Measurements from ENCODE around the gene FADD. TPM values are rescaled to one million over a fixed set of nuclear protein-coding genes. Genes with fewer than 3 reads are reported as not detected.

Gene FADD, protein sequence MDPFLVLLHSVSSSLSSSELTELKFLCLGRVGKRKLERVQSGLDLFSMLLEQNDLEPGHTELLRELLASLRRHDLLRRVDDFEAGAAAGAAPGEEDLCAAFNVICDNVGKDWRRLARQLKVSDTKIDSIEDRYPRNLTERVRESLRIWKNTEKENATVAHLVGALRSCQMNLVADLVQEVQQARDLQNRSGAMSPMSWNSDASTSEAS
- total RNA-seq, result 24.5 TPM

DNA sequence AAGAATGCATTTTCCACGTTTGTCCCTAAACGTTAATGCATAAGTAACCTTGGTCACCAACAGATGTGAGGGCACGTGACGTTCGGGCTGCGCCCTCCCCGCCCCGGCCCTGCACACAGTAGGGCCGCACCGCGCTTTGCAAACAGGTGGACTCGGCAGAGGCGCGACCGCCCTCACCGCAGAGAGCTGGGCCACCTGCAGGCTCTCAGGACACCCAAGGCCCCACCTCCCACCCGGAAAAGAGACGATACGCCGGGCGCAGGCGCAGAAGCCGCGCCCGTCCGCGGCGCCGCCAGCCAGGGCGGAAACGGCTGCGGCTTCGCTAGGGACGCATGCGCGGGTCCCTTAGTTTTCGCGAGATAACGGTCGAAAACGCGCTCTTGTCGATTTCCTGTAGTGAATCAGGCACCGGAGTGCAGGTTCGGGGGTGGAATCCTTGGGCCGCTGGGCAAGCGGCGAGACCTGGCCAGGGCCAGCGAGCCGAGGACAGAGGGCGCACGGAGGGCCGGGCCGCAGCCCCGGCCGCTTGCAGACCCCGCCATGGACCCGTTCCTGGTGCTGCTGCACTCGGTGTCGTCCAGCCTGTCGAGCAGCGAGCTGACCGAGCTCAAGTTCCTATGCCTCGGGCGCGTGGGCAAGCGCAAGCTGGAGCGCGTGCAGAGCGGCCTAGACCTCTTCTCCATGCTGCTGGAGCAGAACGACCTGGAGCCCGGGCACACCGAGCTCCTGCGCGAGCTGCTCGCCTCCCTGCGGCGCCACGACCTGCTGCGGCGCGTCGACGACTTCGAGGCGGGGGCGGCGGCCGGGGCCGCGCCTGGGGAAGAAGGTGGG is at the start of gene FADD:
TSS of gene FADD (plus strand) at position 377 of the 831 bp plus-strand sequence. CDS start at position 541, 164 bp downstream.
- peak within 1 kb of the TSS; percentile 82 to 98 (median 94) for H3K4me3 ChIP-seq (ENCODE audit: low read length in 3 of 3)
- H3K4me1 ChIP-seq (ENCODE audit: control insufficient read depth in 3 of 3, insufficient read depth in 3 of 3, low read length in 3 of 3), result peaks cover 18 to 29% (median 23%) of the 10 kb centered on the region in 3 donors
- peak within 1 kb of the TSS; percentile 90 to 98 (median 95) for H3K9ac ChIP-seq (ENCODE audit: low read depth in 1 of 3, low read length in 3 of 3)
- H3K27me3 ChIP-seq (ENCODE audit: control insufficient read depth in 3 of 3, insufficient read depth in 3 of 3, low read length in 3 of 3), result no peaks in the 10 kb centered on the region
- peak within 1 kb of the TSS; percentile 70 for H3K27ac ChIP-seq (ENCODE audit: low read depth, low read length)
- H3K9me3 ChIP-seq (ENCODE audit: control insufficient read depth in 3 of 3, low read length in 3 of 3), result no peaks in the 10 kb centered on the region
- H3K36me3 ChIP-seq (ENCODE audit: control insufficient read depth in 3 of 3, insufficient read depth in 3 of 3, low read length in 3 of 3), result peaks cover 21 to 25% (median 23%) of the 10 kb centered on the region in 3 donors

DNA sequence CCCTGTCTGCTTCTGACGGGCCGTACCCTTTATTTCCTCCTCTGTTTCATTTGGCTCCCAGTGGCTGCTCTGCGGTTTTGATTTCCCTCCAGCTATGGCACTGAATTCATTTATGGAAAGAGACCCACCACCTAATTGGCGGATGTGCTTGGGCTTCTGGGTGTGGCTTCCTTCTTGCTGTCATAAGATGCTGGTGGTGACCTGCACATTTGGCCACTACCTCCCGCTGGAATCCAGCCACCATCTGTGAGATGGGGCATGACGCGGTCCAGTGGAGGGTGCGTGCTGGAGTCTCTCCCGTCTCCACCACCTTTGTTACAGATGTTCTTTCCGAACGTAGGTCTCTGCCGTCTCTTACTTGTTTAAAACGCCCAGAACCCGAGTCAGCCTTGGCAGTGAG is 47.7 kb upstream of the FADD start:
- Histone ChIP-seq H3K27me3 (ENCODE audit: control insufficient read depth in 3 of 3, insufficient read depth in 3 of 3, low read length in 3 of 3) (peaks cover 0 to 9% (median 4%) of the 10 kb centered on the region in 3 donors), H3K27ac (ENCODE audit: low read depth, low read length) (no peak overlapping the region), H3K9me3 (ENCODE audit: control insufficient read depth in 3 of 3, low read length in 3 of 3) (no peaks in the 10 kb centered on the region), H3K36me3 (ENCODE audit: control insufficient read depth in 3 of 3, insufficient read depth in 3 of 3, low read length in 3 of 3) (peaks cover 0 to 2% (median 0%) of the 10 kb centered on the region in 3 donors), H3K4me3 (ENCODE audit: low read length in 3 of 3) (no peak overlapping the region), H3K9ac (ENCODE audit: low read depth in 1 of 3, low read length in 3 of 3) (no peak overlapping the region), H3K4me1 (ENCODE audit: control insufficient read depth in 3 of 3, insufficient read depth in 3 of 3, low read length in 3 of 3) (no peaks in the 10 kb centered on the region)

DNA sequence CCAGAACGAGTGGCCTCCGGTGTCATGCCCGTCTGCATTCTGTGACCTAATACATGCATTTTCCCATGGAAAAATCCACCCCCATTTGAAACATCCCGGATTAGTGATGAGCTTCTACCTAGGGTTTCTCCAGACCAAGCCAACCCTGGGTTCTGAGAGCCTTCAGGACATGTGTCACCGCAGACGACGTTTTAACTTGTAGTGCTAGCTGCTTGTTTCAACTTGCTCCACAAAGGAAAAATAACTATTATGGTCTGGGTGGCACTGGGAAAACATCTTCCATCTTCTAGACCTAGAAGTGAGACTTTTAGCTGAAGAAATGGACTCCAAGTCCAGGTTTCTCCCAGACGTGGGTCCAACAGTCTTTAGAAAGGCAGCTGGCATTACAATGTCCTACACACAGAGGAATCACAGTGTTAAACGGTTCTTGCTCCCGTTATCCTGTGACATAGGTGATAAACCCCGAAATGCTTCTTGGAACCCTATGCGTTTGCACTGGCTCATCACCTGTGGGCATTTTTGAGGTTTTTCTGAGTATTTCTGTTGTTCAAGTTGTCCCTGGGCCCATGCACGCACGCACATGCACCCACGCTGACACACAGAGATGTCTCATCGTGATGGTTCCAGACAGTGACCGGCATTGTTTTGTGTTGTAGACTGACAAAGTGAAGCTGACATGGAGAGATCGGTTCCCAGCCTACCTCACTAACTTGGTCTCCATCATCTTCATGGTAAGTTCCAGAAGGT is 46.6 kb upstream of the FADD start:
- peaks cover 0 to 2% (median 2%) of the 10 kb centered on the region in 3 donors for H3K36me3 ChIP-seq (ENCODE audit: control insufficient read depth in 3 of 3, insufficient read depth in 3 of 3, low read length in 3 of 3)
- H3K9ac ChIP-seq (ENCODE audit: low read depth in 1 of 3, low read length in 3 of 3), result no peak overlapping the region
- H3K4me1 ChIP-seq (ENCODE audit: control insufficient read depth in 3 of 3, insufficient read depth in 3 of 3, low read length in 3 of 3), result no peaks in the 10 kb centered on the region
- H3K27ac ChIP-seq (ENCODE audit: low read depth, low read length), result no peak overlapping the region
- no peaks in the 10 kb centered on the region for H3K9me3 ChIP-seq (ENCODE audit: control insufficient read depth in 3 of 3, low read length in 3 of 3)
- peaks cover 0 to 11% (median 4%) of the 10 kb centered on the region in 3 donors for H3K27me3 ChIP-seq (ENCODE audit: control insufficient read depth in 3 of 3, insufficient read depth in 3 of 3, low read length in 3 of 3)
- H3K4me3 ChIP-seq (ENCODE audit: low read length in 3 of 3), result no peak overlapping the region

DNA sequence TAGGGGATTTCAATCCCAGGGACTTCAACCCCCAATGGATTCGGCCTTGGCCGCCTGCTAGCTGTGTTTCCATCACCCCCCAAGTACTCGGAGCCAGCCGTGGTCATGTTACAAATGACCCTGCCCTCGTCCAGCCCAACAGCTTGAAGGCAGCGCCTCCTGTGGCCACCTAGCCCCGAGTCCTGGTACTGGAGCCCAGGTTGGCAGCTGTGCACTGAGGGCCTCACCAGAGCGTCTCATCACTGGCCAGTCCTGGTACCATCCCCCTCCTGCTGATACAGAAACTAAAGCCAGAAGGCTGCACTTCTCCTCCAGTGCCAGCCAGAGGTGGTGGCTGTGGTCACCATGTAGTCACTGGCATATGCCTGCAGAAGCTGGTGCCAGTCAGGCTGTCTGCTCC is 44.9 kb upstream of the FADD start:
- Histone ChIP-seq H3K27ac (ENCODE audit: low read depth, low read length) (no peak overlapping the region), H3K9me3 (ENCODE audit: control insufficient read depth in 3 of 3, low read length in 3 of 3) (no peaks in the 10 kb centered on the region)

DNA sequence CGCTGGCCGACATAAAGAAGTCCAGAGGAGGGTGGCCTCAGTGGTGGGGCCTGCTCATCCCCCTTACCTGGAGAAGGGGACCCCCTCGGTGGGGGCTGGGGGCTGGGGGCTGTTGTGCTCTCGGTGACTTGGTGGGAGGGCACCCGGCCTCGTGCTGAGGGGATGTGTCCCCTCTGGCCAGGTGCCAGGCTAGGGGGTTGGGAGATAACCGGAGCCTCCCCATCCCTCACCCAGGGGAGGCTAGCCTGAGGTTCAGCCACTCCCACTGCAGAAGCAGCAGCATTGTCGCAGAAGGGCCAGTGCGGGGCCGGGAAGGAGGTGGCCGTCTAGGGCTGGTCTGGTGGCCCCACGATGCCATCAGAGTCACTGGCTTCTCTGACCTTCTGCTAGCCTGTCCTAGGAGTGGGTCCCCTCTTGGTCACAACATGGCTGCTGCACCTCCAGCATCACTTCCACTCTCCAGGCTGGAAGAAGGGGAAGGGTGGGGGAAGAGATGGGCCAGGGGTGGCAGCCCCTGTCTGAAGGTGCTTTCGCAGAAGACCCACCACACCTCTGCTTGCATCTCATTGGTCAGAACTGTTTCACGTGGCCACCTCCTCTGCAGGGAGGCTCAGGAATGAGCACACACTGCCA is 44.2 kb upstream of the FADD start:
- H3K9me3 ChIP-seq (ENCODE audit: control insufficient read depth in 3 of 3, low read length in 3 of 3), result no peaks in the 10 kb centered on the region
- H3K4me3 ChIP-seq (ENCODE audit: low read length in 3 of 3), result no peak overlapping the region
- no peak overlapping the region for H3K27ac ChIP-seq (ENCODE audit: low read depth, low read length)
- peaks cover 0 to 11% (median 11%) of the 10 kb centered on the region in 3 donors for H3K27me3 ChIP-seq (ENCODE audit: control insufficient read depth in 3 of 3, insufficient read depth in 3 of 3, low read length in 3 of 3)
- H3K9ac ChIP-seq (ENCODE audit: low read depth in 1 of 3, low read length in 3 of 3), result no peak overlapping the region
- peaks cover 0 to 5% (median 2%) of the 10 kb centered on the region in 3 donors for H3K36me3 ChIP-seq (ENCODE audit: control insufficient read depth in 3 of 3, insufficient read depth in 3 of 3, low read length in 3 of 3)
- H3K4me1 ChIP-seq (ENCODE audit: control insufficient read depth in 3 of 3, insufficient read depth in 3 of 3, low read length in 3 of 3), result no peaks in the 10 kb centered on the region

More for the DNA sequence above, 44.9 kb upstream of the FADD start:
- Histone ChIP-seq H3K36me3 (ENCODE audit: control insufficient read depth in 3 of 3, insufficient read depth in 3 of 3, low read length in 3 of 3) (peaks cover 0 to 5% (median 2%) of the 10 kb centered on the region in 3 donors), H3K9ac (ENCODE audit: low read depth in 1 of 3, low read length in 3 of 3) (no peak overlapping the region), H3K4me1 (ENCODE audit: control insufficient read depth in 3 of 3, insufficient read depth in 3 of 3, low read length in 3 of 3) (no peaks in the 10 kb centered on the region), H3K27me3 (ENCODE audit: control insufficient read depth in 3 of 3, insufficient read depth in 3 of 3, low read length in 3 of 3) (peaks cover 0 to 11% (median 9%) of the 10 kb centered on the region in 3 donors), H3K4me3 (ENCODE audit: low read length in 3 of 3) (no peak overlapping the region)

DNA sequence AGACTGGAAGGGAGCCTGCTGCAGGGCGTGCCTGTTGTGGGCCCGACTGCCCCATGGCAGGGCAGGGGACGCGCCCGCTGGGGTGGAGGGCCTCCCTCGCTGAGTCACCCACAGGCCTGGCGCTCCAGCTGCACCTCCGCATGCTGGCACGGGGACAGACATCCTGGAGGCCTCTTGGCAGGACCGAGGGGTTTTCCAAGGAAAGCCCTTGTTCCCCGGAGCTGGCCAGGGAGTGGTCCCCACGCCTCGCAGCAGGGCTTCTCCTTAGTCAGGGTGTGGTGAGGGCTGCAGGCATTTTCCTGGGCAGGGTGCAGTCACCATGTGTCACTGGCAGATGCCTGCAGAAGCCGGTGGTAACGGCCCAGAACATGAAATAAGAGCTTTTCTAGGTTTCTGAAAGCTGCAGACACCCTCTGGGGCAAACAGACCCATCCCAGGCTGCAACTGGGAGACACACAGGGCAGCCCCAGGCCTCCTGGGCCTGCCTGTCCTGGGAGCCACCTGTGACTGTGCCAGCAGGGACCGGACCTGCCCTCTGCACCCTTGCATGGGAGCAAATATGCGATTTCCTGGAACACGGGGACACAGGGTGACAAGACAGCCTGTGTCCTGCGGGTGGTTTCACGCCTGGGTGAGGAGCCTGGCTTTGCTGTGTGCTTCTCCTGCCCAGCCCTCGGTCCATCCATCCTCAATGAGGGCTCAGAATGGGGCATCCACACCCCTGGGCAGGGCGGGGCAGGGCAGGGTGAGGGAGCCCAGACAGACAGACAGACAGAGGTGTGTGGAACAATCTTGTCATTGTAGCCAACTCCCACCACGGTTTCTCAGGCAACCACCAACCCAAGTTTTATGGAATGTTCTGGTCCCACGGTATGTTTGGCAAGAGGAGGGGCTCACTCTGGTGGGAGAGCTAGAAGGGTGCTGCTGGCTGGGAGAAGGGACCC is 43.2 kb upstream of the FADD start:
- H3K9me3 ChIP-seq (ENCODE audit: control insufficient read depth in 3 of 3, low read length in 3 of 3), result no peaks in the 10 kb centered on the region
- no peaks in the 10 kb centered on the region for H3K4me1 ChIP-seq (ENCODE audit: control insufficient read depth in 3 of 3, insufficient read depth in 3 of 3, low read length in 3 of 3)
- no peak overlapping the region for H3K9ac ChIP-seq (ENCODE audit: low read depth in 1 of 3, low read length in 3 of 3)
- peaks cover 0 to 5% (median 2%) of the 10 kb centered on the region in 3 donors for H3K36me3 ChIP-seq (ENCODE audit: control insufficient read depth in 3 of 3, insufficient read depth in 3 of 3, low read length in 3 of 3)
- peaks cover 0 to 11% (median 11%) of the 10 kb centered on the region in 3 donors for H3K27me3 ChIP-seq (ENCODE audit: control insufficient read depth in 3 of 3, insufficient read depth in 3 of 3, low read length in 3 of 3)
- no peak overlapping the region for H3K27ac ChIP-seq (ENCODE audit: low read depth, low read length)
- H3K4me3 ChIP-seq (ENCODE audit: low read length in 3 of 3), result no peak overlapping the region

DNA sequence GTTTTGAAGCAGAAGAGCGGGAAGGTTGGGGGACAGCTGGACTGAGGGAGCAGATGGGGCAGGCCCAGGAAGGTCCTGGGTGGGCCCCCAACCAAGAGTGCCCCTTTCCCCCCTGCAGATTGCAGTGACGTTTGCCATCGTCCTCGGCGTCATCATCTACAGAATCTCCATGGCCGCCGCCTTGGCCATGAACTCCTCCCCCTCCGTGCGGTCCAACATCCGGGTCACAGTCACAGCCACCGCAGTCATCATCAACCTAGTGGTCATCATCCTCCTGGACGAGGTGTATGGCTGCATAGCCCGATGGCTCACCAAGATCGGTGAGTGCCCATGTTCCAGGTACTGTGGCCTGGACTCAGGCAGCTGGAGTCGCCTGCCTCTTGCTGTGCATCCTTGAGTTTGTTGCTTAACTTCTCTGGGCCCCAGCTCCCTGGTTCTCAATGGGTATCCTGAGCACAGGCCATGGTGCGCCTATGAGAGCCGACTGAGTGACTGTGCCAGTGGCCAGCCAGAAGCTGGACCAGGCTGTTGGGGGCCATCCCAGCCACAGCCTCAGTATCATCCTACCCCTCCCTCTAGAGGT is 42.0 kb upstream of the FADD start:
- Histone ChIP-seq H3K27ac (ENCODE audit: low read depth, low read length) (no peak overlapping the region), H3K4me3 (ENCODE audit: low read length in 3 of 3) (no peak overlapping the region), H3K36me3 (ENCODE audit: control insufficient read depth in 3 of 3, insufficient read depth in 3 of 3, low read length in 3 of 3) (peaks cover 0 to 5% (median 0%) of the 10 kb centered on the region in 3 donors), H3K4me1 (ENCODE audit: control insufficient read depth in 3 of 3, insufficient read depth in 3 of 3, low read length in 3 of 3) (no peaks in the 10 kb centered on the region), H3K9ac (ENCODE audit: low read depth in 1 of 3, low read length in 3 of 3) (no peak overlapping the region), H3K27me3 (ENCODE audit: control insufficient read depth in 3 of 3, insufficient read depth in 3 of 3, low read length in 3 of 3) (peaks cover 0 to 11% (median 11%) of the 10 kb centered on the region in 3 donors), H3K9me3 (ENCODE audit: control insufficient read depth in 3 of 3, low read length in 3 of 3) (no peaks in the 10 kb centered on the region)

DNA sequence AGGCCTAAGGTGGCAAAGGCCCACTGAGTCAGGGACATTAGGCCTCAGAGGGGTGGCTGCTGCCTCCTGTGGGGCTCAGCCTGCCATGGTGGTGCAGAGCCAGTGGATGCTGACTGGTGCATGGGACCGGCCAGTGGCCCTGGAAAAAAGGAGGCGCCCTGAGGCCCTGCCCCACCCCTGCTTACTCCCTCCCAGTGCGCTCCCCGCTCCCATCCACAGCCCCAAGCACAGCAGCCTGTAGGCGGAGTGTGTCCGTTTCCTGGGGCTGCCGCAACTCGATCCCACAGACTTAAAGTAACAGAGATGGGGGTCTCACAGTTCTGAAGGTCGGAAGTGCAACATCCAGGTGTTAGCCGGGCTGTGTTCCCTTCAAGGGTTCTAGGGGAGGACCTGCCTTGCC is 38.4 kb upstream of the FADD start:
- Histone ChIP-seq H3K27me3 (ENCODE audit: control insufficient read depth in 3 of 3, insufficient read depth in 3 of 3, low read length in 3 of 3) (peaks cover 0 to 15% (median 14%) of the 10 kb centered on the region in 3 donors), H3K9ac (ENCODE audit: low read depth in 1 of 3, low read length in 3 of 3) (no peak overlapping the region), H3K9me3 (ENCODE audit: control insufficient read depth in 3 of 3, low read length in 3 of 3) (no peaks in the 10 kb centered on the region), H3K4me1 (ENCODE audit: control insufficient read depth in 3 of 3, insufficient read depth in 3 of 3, low read length in 3 of 3) (no peaks in the 10 kb centered on the region), H3K36me3 (ENCODE audit: control insufficient read depth in 3 of 3, insufficient read depth in 3 of 3, low read length in 3 of 3) (peaks cover 0 to 5% (median 2%) of the 10 kb centered on the region in 3 donors), H3K27ac (ENCODE audit: low read depth, low read length) (no peak overlapping the region), H3K4me3 (ENCODE audit: low read length in 3 of 3) (no peak overlapping the region)

Data from skeletal muscle tissue (tissue), 4 donors.